Umbilical cord (tissue), 2 donors: ENCODE measurements around the gene RNF13. TPM values are rescaled to one million over a fixed set of nuclear protein-coding genes. Genes with fewer than 3 reads are reported as not detected.
"Not testable (repeated sequence)": the region's sequence is repeated elsewhere in the genome, so short reads cannot be mapped to it uniquely, and the experiment has no call there.

ENCODE experiments used
- DNase-seq: peaks from one replicate; pipeline ENCODE4 v3.0.0-alpha.2; 2015; ENCODE audit warnings: low spot score
- total RNA-seq: library from RNA; depleted of rRNA; stranded (reverse); fragments of >200 nt; gene quantifications from one replicate; pipeline ENCODE4 v1.2.3, GENCODE V29; 2014; ENCODE audit warnings: low replicate concordance; ENCODE audit not compliant: insufficient read depth

Gene RNF13
- total RNA-seq, 1 donor from 2014 or later = 132 TPM

- DNase-seq = no peak
These were observed 82.3 kb downstream of the RNF13 start for GRCh38 chr3:149895339-149895738.

GRCh38 chr3:149895769-149896168, 82.8 kb downstream of the RNF13 start:
- DNase-seq = no peak

- peak; percentile 13 for DNase-seq
These were observed 85.8 kb downstream of the RNF13 start for GRCh38 chr3:149898771-149899170.

- no peak for DNase-seq
These were observed 87.3 kb downstream of the RNF13 start for GRCh38 chr3:149900322-149900721.

GRCh38 chr3:149901770-149902169, 88.8 kb downstream of the RNF13 start:
- DNase-seq = no peak

- no peak for DNase-seq
These were observed 89.6 kb downstream of the RNF13 start for GRCh38 chr3:149902498-149903139.

DNA sequence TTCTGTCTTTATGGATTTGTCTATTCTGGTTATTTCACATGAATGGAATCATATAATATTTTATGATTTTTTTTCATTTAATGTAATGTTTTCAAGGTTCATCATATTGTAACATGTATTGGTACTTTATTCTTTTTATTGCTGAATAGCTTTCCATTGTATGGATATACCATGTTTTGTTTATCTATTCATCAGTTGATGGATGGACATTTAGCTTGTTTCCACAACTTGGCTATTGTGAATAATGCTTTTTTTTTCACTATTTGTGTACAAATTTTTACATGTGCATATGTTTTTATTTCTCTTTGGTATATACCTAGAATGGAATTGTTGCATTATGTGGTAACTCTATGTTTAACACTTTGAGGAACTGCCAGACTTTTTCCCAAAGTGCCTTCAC, 93.0 kb downstream of the RNF13 start:
- DNase-seq = no peak

DNA sequence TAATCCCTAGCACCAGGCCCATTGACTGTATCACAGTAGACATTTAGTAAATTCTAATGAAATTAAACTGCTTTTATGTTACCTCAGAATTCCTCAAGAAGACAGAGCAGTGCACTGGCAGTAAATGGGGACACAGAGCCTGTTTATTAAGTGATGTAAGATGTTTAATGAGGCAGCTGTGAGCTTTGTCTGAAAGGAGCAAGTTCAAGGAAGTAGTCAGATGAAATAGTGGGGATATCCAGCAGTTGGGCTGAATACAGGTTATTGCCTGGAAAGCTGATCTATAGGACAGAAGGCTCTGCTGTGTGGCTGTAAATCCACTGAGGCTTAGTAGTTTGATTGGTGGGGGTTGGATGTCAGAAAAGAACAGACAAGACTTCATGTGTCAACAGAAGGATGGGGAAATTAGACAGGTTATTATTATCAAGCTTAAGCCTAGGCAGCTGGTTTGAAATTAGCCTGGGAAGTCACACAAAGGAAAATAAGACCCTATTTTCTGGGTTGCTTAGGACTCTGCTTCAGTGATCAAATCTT, 95.5 kb downstream of the RNF13 start:
- DNase-seq = no peak

DNA sequence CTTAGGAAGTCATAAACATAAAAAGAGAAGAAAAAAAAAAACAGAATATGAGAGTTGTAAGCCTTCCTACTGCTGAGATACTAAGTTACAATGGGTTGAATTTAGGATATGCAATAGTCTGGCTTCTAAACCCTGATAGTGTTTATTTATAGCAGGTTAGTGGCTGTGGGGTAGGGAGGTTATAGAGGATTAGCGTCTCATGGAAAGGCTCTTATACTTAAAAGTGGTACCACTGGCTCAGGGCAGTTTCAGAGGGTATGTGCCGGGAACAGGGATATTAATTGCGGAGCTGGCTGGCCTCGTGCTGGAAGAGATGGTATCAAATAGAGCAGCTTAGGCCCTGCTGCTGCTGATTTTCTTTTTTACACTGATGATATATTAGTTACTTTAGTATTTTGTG, 96.9 kb downstream of the RNF13 start:
- no peak for DNase-seq

- no peak for DNase-seq
These were observed 104.2 kb downstream of the RNF13 start for GRCh38 chr3:149917124-149917667.

DNA sequence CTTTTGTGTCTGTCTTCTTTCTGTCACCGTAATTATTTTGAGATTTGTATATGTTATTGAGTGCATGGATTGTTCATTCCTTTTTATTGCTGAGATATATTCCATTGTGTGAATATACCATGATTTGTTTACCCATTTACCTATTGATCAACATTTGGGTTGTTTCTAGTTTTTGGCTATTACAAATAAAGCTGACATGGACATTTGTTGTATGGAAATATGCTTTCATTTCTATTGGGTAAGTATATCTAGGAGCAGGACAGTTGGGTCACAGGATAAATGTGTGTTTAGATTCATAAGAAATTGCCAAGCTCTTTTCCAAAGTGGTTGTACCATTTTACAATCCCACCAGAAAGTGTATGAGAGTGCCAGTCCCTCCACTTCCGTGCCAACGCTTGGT, 106.5 kb downstream of the RNF13 start:
- no peak for DNase-seq

GRCh38 chr3:149920119-149920518, 107.1 kb downstream of the RNF13 start:
- DNase-seq = no peak

DNA sequence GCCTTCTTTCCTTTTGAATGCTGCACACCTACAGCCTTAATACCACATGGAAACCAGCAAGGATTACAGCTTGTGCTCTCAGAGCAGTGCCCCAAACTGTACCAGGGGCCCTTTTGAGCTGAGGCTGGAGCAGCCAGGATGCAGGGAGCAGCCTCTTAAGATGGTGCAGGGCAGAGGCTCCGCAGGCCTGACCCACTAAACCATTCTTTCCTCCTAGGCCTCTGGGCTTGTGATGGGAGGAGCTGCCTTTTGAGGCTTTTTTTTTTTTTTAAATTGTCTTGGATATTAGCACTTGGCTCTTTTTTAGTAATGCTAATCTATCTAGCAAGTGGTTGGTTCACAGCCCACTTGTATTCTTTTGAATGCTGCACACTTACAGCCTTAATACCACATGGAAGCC, 120.0 kb downstream of the RNF13 start:
- DNase-seq = no peak

GRCh38 chr3:149933858-149934257, 120.8 kb downstream of the RNF13 start:
- DNase-seq = no peak

- DNase-seq = peak; percentile 37
These were observed 121.5 kb downstream of the RNF13 start for GRCh38 chr3:149934524-149934923.

DNA sequence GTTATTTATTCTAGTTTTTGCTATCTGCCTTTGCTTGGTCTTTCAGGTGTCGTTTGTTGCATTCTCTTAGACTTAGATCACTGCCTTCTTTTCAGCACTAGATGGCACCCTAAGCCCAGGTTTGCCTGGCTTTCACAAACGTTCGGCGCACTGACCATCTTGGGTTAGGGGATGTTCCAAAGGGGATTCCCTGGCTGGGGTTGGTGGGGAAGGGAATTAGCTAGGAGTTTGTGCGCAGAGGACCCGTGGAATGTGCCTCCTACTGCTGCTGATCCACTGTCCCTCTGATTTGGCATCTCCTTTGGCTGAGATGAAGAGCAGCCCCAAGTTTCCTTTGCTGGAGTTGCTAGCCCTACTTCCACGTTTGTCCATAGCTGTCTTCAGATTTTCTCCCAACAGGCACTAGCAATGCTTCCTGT, 123.8 kb downstream of the RNF13 start:
- DNase-seq = peak; percentile 41

DNA sequence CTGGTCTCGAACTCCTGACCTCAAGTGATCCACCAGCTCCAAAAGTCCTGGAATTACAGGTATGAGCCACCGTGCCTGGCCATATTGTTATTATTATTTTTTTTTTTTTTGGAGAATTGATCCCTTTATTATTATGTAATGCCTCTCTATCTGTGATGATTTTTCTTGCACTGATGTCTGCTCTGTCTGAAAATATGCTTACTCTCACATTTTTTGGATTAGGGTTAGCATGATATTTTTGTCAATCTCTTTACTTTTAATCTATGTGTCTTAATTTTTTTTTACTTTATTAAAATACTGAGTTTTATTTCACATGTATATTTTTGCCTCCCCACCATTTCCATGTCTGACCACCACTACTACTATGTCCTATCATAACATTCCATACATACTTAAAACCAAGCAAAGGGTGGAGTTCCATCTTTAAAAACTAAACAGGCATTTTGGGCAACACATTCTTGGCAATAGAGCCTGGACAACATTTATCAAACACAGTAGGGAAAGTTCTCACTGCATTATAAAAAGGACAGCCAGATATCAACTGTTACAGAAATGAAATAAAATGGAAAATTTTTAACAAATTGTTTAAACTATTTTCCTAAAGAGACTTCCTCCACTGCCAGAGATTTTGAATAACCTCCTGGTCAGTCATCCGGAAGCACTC, 125.5 kb downstream of the RNF13 start:
- not testable (repeated sequence) for DNase-seq

DNA sequence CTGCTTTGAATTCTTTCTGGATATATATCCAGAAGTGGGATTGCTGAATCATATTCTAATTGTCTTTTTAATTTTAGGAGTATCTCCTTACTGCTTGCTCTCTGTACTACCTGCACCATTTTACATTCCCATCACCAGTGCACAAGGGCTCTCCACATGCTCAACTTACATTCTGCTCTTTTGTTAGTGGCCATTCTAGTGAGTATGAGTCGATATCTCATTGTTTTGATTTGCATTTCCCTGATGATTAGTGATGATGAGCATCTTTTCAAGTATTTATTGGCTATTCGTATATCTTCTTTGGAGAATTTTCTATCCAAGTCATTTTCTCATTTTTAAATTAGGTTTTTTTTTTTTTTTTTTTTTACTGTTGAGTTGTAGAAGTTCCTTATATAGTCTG, 128.2 kb downstream of the RNF13 start:
- DNase-seq = no peak

- DNase-seq = no peak
These were observed 128.9 kb downstream of the RNF13 start for GRCh38 chr3:149941946-149942345.

GRCh38 chr3:149942409-149942808, 129.4 kb downstream of the RNF13 start:
- no peak for DNase-seq

GRCh38 chr3:149943966-149944365, 131.0 kb downstream of the RNF13 start:
- DNase-seq = not testable (repeated sequence)

- no peak for DNase-seq
These were observed 134.2 kb downstream of the RNF13 start for GRCh38 chr3:149947231-149947630.

GRCh38 chr3:149949181-149949580, 136.2 kb downstream of the RNF13 start:
- no peak for DNase-seq
